GM21529 (cell line): ENCODE data around the gene ZNF483.
"Not testable (repeated sequence)": the region's sequence is repeated elsewhere in the genome, so short reads cannot be mapped to it uniquely, and the experiment has no call there.

Source experiments
- ATAC-seq: cut with Tn5 transposase; IDR thresholded peaks from one replicate; pipeline ENCODE4 v1.9.1; 2021; ENCODE audit not compliant: unreplicated experiment

Gene ZNF483

GRCh38 chr9:111542497-111543254, 17.7 kb downstream of the ZNF483 start:
- no peak for ATAC-seq

GRCh38 chr9:111548623-111549022, 23.6 kb downstream of the ZNF483 start:
- ATAC-seq = no peak

GRCh38 chr9:111555425-111555824, 30.4 kb downstream of the ZNF483 start:
- not testable (repeated sequence) for ATAC-seq

- ATAC-seq = no peak
These were observed 34.1 kb downstream of the ZNF483 start for GRCh38 chr9:111559000-111559610.

GRCh38 chr9:111561165-111561719, 36.3 kb downstream of the ZNF483 start:
- no peak for ATAC-seq

GRCh38 chr9:111566234-111566633, 41.3 kb downstream of the ZNF483 start:
- ATAC-seq = no peak

GRCh38 chr9:111568127-111568526, 43.1 kb downstream of the ZNF483 start:
- ATAC-seq = not testable (repeated sequence)

GRCh38 chr9:111572950-111573604, 48.1 kb downstream of the ZNF483 start:
- ATAC-seq = no peak

- ATAC-seq = no peak
These were observed 57.9 kb downstream of the ZNF483 start for GRCh38 chr9:111582888-111583287.

GRCh38 chr9:111586378-111586777, 61.4 kb downstream of the ZNF483 start:
- no peak for ATAC-seq

GRCh38 chr9:111588846-111589245, 63.9 kb downstream of the ZNF483 start:
- ATAC-seq = no peak

GRCh38 chr9:111597852-111598732, 73.1 kb downstream of the ZNF483 start:
- ATAC-seq = peak; percentile 58

GRCh38 chr9:111598733-111599091, 73.7 kb downstream of the ZNF483 start:
- peak; percentile 18 for ATAC-seq

GRCh38 chr9:111599092-111599954, 74.3 kb downstream of the ZNF483 start, which contains the start of gene PTGR1:
PTGR1 (minus strand) TSS chr9:111599647; CDS start chr9:111597422, 2,225 bp downstream.
- peak; percentile 35 for ATAC-seq

GRCh38 chr9:111599955-111600343, 75.0 kb downstream of the ZNF483 start:
- ATAC-seq = peak; percentile 3

GRCh38 chr9:111601237-111602018, 76.4 kb downstream of the ZNF483 start:
- no peak for ATAC-seq

GRCh38 chr9:111603041-111603440, 78.1 kb downstream of the ZNF483 start:
- ATAC-seq = no peak

- ATAC-seq = no peak
These were observed 79.2 kb downstream of the ZNF483 start for GRCh38 chr9:111604054-111604615.
